ENCODE data around the gene ZNF668.
"Not testable (repeated sequence)": the region's sequence is repeated elsewhere in the genome, so short reads cannot be mapped to it uniquely, and the experiment has no call there.

Gene ZNF668

DNA sequence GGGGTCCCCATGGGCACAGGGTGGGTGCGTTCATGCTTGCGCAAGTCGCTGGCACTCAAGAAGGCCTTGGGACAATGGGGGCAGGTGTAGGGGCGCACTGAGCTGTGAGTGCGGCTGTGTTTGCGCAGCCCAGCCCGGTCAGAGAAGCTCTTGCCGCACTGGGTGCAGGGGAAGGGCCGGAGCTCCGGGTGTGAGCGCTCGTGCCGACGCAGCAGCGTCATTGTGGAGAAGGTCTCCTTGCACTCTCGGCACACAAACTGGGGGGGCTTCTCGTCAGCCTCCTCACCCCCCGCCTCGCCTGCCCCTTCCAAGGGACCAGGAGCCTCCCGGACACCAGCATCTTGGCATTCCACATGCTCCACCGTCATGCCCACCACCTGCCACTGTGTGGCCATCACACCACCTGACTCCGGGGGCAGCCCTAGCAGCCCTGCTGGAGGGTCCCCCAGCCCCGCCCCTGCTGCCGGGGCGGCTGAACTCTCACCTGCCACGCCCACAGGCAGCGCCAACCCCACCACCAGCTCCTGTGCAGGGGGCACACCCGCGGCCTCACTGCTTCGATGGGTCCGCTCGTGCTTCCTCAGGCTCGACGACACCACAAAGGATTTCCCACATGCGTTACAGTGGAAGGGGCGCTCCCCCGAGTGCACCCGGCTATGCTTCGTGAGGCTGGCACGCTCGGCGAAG, 12.8 kb downstream of the ZNF668 start:
- DNase-seq (ENCODE audit: low read depth in 3 of 3) = no peak

- DNase-seq (ENCODE audit: low read depth in 3 of 3) = no peak
Measured at GRCh38 chr16:31055613-31056012, 18.4 kb downstream of the ZNF668 start.

DNA sequence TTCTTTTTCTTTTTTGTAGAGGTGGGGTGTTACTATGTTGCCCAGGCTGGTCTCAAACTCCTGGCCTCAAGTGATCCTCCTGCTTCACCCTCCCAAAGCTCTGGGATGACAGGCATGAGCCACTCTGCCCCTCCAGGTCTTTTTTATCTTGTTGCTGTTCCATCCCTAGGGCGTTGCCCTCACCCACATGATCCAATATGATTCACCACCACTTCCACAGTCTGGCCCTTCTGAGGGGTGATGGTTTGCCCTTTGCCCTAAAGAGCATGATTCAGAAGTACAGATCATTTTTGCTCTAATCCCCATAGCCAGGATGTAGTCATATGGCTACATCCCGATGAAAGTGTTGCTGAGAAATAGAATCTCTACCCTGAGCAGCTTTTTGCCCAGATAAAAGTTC, 21.9 kb downstream of the ZNF668 start:
- DNase-seq (ENCODE audit: low read depth in 3 of 3) = no peak

DNA sequence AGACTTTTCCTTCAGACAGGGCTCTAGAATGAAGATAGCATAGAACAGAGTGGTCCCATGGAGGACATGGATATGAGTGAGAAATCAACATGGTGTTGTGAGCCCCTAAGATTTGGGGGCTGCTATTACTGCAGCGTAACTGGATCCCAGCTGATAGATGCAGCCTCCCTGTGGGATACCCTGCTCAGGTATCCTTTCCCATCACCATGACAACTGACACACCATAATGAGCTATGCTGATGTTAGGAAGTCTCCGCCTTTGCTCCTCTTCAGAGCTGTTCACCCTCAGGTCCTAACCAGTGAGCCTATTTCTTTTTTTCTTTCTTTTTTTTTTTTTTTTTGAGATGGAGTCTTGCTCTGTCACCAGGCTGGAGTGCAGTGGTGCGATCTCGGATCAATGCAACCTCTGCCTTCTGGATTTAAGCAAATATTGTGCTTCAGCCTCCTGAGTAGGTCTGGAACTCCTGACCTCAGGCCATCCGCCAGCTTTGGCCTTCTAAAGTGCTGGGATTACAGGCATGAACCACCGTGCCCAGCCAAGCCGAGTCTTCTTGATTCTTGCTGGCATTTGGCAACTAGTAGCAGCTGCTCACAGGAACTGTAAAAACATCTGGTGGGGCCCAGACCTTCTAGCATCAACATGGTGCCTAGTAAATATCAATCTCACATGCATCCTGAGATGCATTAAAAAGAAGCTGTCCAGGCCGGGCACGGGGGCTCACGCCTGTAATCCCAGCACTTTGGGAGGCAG, 23.6 kb downstream of the ZNF668 start:
- DNase-seq (ENCODE audit: low read depth in 3 of 3) = no peak

DNA sequence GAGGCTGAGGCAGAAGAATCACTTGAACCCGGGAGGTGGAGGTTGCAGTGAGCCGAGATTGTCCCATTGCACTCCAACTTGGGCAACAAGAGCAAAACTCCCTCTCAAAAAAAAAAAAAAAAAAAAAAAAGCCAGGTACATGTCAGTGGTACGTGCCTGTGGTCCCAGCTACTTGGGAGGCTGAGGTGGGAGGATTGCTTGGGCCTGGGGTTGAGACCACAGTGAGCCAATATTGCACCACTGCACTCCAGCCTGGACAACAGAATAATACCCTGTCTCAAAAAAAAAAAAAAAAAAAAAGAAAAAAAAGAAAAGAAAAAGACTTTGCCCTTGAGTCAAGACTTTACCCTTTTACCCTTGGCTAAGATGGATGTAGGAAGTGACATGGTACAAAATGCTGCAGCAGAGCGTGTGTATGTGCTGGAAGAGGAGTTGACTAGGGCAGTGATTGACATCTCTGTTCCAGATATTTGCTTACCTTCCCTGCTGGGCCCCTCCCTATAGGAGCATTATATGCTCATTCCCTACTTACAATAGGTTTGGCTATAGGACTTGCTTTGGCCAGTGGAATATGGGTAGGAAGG, 30.1 kb downstream of the ZNF668 start:
- no peak for DNase-seq (ENCODE audit: low read depth in 3 of 3)

DNA sequence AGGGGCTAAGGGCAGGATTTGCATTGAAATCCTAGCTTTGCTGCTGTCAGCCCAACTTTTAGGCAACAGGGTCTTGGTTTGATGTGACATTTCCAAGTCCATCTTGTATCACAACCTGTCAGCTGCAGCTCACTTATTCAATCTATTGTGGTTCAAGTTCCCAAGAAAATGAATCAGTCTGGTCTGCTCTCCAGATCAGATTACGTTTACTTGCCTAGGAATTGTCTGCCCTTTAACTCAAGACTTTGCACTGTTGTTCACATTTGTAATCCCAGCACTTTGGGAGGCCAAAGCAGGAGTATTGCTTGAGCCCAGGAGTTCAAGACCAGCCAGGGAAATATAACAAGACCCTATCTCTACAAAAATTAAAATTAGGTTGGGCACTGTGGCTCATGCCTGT, 30.7 kb downstream of the ZNF668 start:
- DNase-seq (ENCODE audit: low read depth in 3 of 3) = no peak

- no peak for DNase-seq (ENCODE audit: low read depth in 3 of 3)
Measured at GRCh38 chr16:31042866-31043265, 31.2 kb downstream of the ZNF668 start.

GRCh38 chr16:31038993-31039392, 35.0 kb downstream of the ZNF668 start:
- no peak for DNase-seq (ENCODE audit: low read depth in 3 of 3)

- DNase-seq (ENCODE audit: low read depth in 3 of 3) = no peak
Measured at GRCh38 chr16:31036691-31037090, 37.3 kb downstream of the ZNF668 start.

- peak; percentile 77 to 84 (median 82) for DNase-seq (ENCODE audit: low read depth in 3 of 3)
Measured at GRCh38 chr16:31033709-31034492, 40.1 kb downstream of the ZNF668 start.

DNA sequence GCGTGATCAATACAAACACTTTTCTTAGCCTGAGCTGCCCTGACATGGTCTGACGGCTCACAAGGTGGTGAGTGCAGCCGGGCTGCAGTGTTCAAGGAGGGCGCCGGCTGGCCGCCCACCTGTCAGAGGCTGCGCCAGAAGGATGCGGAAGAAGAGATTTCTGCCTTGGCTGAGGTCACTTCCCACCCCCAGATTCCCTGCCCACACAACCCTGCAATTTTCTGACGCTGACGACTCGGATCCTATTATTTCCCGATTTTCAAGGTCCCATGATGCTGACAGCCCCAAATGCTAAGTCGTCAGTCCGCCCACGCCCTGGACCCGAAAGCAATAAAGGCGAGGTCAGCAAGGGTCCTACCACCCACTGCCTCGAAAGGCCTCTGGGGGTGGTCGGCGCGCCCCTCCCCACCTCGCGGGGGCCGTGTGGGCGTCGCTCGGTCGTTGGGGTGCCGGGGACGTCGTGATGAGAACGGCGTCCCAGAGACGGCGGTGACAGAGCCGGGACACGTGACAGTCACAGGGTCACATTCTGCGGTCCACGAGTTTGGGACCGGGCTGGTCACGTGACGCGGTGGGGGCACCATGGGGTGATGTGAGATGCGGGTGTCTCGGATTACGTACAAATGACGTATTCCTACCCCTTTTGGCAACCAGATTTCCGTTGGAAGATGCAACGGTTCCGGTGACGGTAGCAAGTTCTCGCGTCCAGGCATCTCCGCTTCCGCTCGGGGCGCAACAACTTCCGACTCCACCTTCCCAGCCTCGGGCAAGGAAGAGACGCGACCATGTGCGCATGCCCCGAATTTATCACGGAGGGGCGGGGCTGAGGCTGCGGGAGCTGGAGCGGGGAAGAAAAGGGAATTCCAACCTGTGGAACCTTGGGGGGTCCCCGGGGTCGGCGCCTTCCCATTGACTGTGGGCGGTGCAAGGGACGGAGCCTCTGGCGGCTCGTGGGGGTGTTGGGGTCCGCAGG, 41.0 kb downstream of the ZNF668 start, which contains the start of gene STX4:
STX4 (plus strand) TSS at position 823 of the 973 bp plus-strand sequence. CDS start 248 bp downstream, outside the sequence.
- peak; percentile 93 to 98 (median 96) for DNase-seq (ENCODE audit: low read depth in 3 of 3)

DNA sequence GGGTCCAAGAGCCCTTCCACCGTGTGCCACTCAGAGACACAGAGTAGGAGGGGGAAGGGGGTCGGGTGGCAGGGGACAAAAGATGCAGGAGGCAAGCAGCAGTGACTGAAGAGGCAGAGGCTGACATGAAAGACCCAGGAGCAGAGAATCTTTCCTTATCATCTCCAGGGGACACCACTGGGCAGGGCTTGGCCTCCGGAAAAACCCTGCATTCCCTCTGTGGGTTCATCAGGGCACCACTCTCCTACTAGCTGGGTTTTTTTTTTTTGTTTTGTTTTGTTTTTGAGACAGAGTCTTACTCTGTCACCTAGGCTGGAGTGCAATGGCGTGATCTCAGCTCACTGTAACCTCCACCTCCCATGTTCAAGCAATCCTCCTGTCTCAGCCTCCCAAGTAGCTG, 42.8 kb downstream of the ZNF668 start:
- no peak for DNase-seq (ENCODE audit: low read depth in 3 of 3)

GRCh38 chr16:31029272-31029671, 44.8 kb downstream of the ZNF668 start:
- no peak for DNase-seq (ENCODE audit: low read depth in 3 of 3)

- no peak for DNase-seq (ENCODE audit: low read depth in 3 of 3)
Measured at GRCh38 chr16:31025339-31025738, 48.7 kb downstream of the ZNF668 start.

- DNase-seq (ENCODE audit: low read depth in 3 of 3) = no peak
Measured at GRCh38 chr16:31023627-31024226, 50.3 kb downstream of the ZNF668 start.

DNA sequence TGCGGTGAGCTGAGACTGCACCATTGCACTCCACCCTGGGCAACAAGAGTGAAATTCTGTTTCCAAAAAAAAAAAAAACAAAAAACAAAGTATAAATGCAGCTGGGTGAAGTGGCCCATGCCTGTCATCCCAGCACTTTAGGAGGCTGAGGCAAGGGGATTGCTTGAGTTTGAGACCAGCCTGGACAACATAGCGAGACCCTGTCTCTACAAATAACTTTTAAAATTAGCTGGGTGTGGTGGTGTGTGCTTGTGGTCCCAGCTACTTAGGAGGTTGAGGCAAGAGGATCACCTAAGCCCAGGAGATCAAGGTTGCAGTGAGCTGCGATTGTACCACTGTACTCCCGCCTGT, 50.8 kb downstream of the ZNF668 start:
- no peak for DNase-seq (ENCODE audit: low read depth in 3 of 3)

- DNase-seq (ENCODE audit: low read depth in 3 of 3) = no peak
Measured at GRCh38 chr16:31022544-31023251, 51.3 kb downstream of the ZNF668 start.

DNA sequence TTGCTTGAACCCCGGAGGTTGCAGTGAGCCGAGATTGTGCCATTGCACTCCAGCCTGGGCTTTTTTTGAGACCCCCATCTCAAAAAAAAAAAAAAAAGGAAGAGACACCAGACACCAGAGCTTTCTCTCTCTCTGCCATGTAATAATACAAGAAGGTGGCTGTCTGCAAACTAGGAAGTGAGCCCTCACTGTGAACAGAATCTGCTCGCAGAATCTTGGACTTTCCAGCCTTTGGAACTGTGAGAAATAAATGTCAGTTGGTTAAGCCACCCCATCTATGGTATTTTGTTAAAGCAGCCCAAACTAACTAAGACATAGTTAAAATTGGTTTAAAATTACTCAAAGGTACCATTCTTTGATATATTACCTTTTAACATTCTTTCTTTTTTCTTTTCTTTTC, 53.5 kb downstream of the ZNF668 start:
- DNase-seq (ENCODE audit: low read depth in 3 of 3) = no peak

DNA sequence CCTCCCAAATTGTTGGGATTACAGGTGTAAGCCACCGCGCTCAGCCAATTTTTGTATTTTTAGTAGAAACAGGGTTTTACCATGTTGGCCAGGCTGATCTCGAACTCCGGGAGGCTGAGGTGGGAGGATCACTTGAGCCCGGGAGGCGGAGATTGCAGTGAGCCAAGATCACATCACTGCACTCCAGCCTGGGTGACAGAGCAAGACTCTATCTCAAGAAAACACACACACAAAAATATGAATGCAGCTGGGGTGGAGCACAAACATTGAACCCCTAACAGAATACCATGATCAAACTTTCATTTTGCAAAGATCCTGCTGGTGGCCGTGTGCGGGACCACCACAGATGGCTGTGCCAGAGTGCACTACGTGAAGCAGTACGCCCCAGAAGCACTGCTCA, 56.3 kb downstream of the ZNF668 start:
- DNase-seq (ENCODE audit: low read depth in 3 of 3) = not testable (repeated sequence)

- no peak for DNase-seq (ENCODE audit: low read depth in 3 of 3)
Measured at GRCh38 chr16:31016018-31016417, 58.0 kb downstream of the ZNF668 start.
